Naive thymus-derived CD4-positive, alpha-beta T cell (primary cell): Measurements from ENCODE around the gene ANKRD27. TPM values are rescaled to one million over a fixed set of nuclear protein-coding genes. Genes with fewer than 3 reads are reported as not detected.

Experiments
- ATAC-seq: fragments of 150-1000 bp; cut with Tn5 transposase; 2 replicates; pipeline ENCODE4 v1.10.0; 2021; ENCODE audit warnings: mild to moderate bottlenecking, moderate library complexity
- CTCF ChIA-PET: fragments of 350-600 bp; sonication (Branson Sonifier 250); formaldehyde crosslinking; loops from one replicate; lab custom pipeline; 2021; ENCODE audit warnings: antibody characterized with exemption; lab: Charles Lee
- POLR2A ChIA-PET: fragments of 350-600 bp; sonication (Branson Sonifier 250); formaldehyde crosslinking; loops from one replicate; lab custom pipeline; 2021; ENCODE audit warnings: antibody characterized with exemption, inconsistent platforms; lab: Charles Lee
- DNase-seq, 9 donors: peaks; one replicate each; pipeline versions ENCODE4 v3.0.0 to v3.0.0-alpha.2; 2020 to 2022; ENCODE audit warnings: mixed read lengths in 1 of 9
- H3K27ac ChIP-seq: one replicate; pipeline ENCODE4 v1.7.0; 2013; ENCODE audit warnings: mild to moderate bottlenecking, low read depth, low read length, moderate library complexity
- H3K27me3 ChIP-seq, 2 donors: one replicate each; pipeline ENCODE4 v1.7.0; 2013; ENCODE audit warnings: low read length in 2 of 2, mild to moderate bottlenecking in 2 of 2, moderate library complexity in 2 of 2; ENCODE audit not compliant: control insufficient read depth in 2 of 2, insufficient read depth in 2 of 2
- H3K36me3 ChIP-seq, 3 experiments: 1 replicate in 2 of 3; 2 replicates in 1 of 3; pipeline ENCODE4 v1.7.0; 2013; ENCODE audit warnings: low read length in 3 of 3, mild to moderate bottlenecking in 3 of 3, moderate library complexity in 1 of 3; ENCODE audit not compliant: insufficient read depth in 3 of 3, control insufficient read depth in 2 of 3
- H3K4me1 ChIP-seq, 2 donors: one replicate each; pipeline ENCODE4 v1.7.0; 2013; ENCODE audit warnings: low read length in 2 of 2, mild to moderate bottlenecking in 2 of 2, moderate library complexity in 1 of 2; ENCODE audit not compliant: control insufficient read depth in 2 of 2, insufficient read depth in 2 of 2
- H3K4me3 ChIP-seq: 2 replicates; pipeline ENCODE4 v1.7.0; 2013; ENCODE audit warnings: mild to moderate bottlenecking, low read length
- H3K9me3 ChIP-seq, 3 experiments: 1 replicate in 2 of 3; 2 replicates in 1 of 3; pipeline ENCODE4 v1.7.0; 2013; ENCODE audit warnings: low read length in 3 of 3; ENCODE audit not compliant: control insufficient read depth in 2 of 3
- H3K27ac Mint-ChIP-seq, 9 donors: one replicate each; pipeline ENCODE4 v1.8.0; 2020 to 2022; ENCODE audit warnings: mixed read lengths in 9 of 9, mild to moderate bottlenecking in 8 of 9, moderate library complexity in 5 of 9, inconsistent platforms in 2 of 9
- H3K27me3 Mint-ChIP-seq, 5 donors: one replicate each; pipeline ENCODE4 v1.8.0; 2021 to 2022; ENCODE audit warnings: mixed read lengths in 5 of 5, mild to moderate bottlenecking in 1 of 5
- H3K36me3 Mint-ChIP-seq, 5 donors: one replicate each; pipeline ENCODE4 v1.8.0; 2020 to 2022; ENCODE audit warnings: mixed read lengths in 5 of 5, mild to moderate bottlenecking in 3 of 5, inconsistent platforms in 1 of 5
- H3K4me1 Mint-ChIP-seq, 7 donors: one replicate each; pipeline ENCODE4 v1.8.0; 2020 to 2022; ENCODE audit warnings: mixed read lengths in 7 of 7, mild to moderate bottlenecking in 3 of 7, inconsistent platforms in 1 of 7
- H3K4me3 Mint-ChIP-seq, 10 donors: one replicate each; pipeline ENCODE4 v1.8.0; 2020 to 2022; ENCODE audit warnings: mild to moderate bottlenecking in 10 of 10, mixed read lengths in 10 of 10, moderate library complexity in 6 of 10, inconsistent platforms in 2 of 10
- H3K9me3 Mint-ChIP-seq, 11 donors: one replicate each; pipeline ENCODE4 v1.8.0; 2020 to 2022; ENCODE audit warnings: mixed read lengths in 11 of 11, mild to moderate bottlenecking in 4 of 11, inconsistent platforms in 1 of 11, moderate library complexity in 1 of 11
- intact Hi-C, 2 donors: fragments of 100-400 bp; cut with micrococcal nuclease; formaldehyde crosslinking; loops; one replicate each; pipeline ENCODE4 v1.15.1; 2023
- polyA plus RNA-seq, 2 donors: library from polyadenylated mRNA; unstranded; fragments of 300-500 nt; fragmentation: Illumina TruSeq; gene quantifications; one replicate each; pipeline ENCODE4 v1.2.3, GENCODE V29; 2021
- total RNA-seq, 6 experiments: library from RNA in 5 of 6; stranded (reverse) in 5 of 6; gene quantifications; 1 replicate in 5 of 6; 2 replicates in 1 of 6; pipeline ENCODE4 v1.2.3 and lab custom pipeline; 2021 to 2026

Gene ANKRD27
- total and polyA plus RNA-seq, 7 experiments from 2014 or later: 12.3 to 44.9 (median 31.9) TPM

DNA sequence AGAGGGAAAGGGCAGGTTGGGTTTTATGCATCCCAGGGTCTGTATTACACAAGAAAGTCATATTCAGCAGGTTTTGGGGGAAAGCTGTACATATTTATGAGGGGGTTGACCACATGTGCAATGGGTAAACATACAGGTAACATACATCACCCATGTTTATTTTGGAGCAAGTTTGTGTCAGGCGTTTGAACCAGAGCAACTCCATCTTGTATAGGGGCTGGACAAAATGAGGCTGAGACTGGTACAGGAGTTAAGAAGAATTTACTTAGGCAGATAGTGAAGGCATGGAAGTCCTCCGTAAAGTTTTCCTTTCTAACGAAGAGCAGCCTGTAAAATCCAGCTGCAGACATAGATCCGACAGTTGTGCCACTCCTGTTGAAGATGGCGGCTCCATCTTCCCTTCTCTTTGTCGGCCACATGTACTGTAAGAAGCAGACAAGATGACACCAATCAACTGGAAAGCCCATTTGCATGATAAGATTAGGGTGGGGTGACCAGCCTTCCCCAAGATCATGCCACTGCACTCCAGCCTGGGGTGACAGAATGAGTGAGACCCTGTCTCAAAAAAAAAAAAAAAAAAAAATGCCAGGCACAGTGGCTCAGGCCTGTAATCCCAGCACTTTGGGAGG, 12.0 kb upstream of the ANKRD27 start:
- ATAC-seq (no peak), DNase-seq (no peak)
- Mint-ChIP-seq H3K4me1 (peaks cover 8 to 18% (median 10%) of the 10 kb centered on the region in 7 donors), H3K27me3 (peaks cover 0 to 8% (median 0%) of the 10 kb centered on the region in 5 donors), H3K4me3 (no peak overlapping the region), H3K36me3 (peaks cover 0 to 5% (median 0%) of the 10 kb centered on the region in 5 donors), H3K27ac (no peak overlapping the region), H3K9me3 (no peaks in the 10 kb centered on the region)
- intact Hi-C loops: no loop called here
- Histone ChIP-seq H3K9me3 (no peaks in the 10 kb centered on the region), H3K4me3 (no peak overlapping the region), H3K27me3 (no peaks in the 10 kb centered on the region), H3K4me1 (peaks cover 8 to 10% of the 10 kb centered on the region in 2 donors), H3K36me3 (no peaks in the 10 kb centered on the region), H3K27ac (no peak overlapping the region)
- ChIA-PET POLR2A (no interaction called here), CTCF (no interaction called here)

DNA sequence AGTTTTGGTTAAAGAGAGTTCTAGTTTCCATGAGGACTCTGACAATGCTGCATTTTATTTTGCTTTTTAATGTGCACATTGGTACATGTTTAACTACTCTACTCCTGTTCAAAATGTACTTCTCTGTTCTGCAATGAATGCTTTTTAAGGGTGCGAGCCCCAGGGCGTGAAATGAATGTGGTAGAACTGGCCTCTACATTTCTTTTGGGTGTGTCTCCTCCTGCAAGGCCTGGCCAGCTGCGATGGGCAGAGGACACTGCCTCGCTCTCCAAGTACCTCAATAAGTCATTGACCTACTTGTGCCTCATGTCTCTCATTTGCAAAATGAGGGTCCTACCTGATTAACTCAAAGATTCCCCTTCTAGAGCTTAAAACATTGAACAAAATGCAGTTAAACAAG, 7.3 kb upstream of the ANKRD27 start:
- no peaks in the 10 kb centered on the region for H3K9me3 Mint-ChIP-seq

DNA sequence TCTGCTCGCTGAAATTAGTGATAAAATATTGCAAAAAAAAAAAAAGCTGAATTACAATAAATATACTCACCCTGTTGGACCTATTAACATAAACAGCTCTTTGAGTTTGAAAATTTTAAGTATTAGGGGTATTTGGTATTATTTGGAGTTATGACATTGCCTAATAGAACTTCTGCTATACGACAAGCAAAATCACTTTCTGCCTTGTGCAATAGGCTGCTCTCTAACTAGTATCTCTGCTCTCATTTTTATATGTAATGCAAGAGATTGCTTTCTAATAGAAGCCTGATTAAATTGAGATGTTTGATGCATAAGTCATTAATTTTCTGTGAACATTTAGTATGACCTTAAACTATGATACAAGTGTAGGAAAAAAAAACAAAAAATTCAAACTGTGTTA, 6.0 kb upstream of the ANKRD27 start:
- Histone ChIP-seq H3K27ac (no peak overlapping the region), H3K4me1 (peaks cover 0 to 5% of the 10 kb centered on the region in 2 donors), H3K9me3 (no peaks in the 10 kb centered on the region), H3K4me3 (no peak overlapping the region), H3K27me3 (no peaks in the 10 kb centered on the region), H3K36me3 (no peaks in the 10 kb centered on the region)
- intact Hi-C loops: no loop called here
- no peaks in the 10 kb centered on the region for H3K9me3 Mint-ChIP-seq
- ATAC-seq (no peak), DNase-seq (no peak)
- H3K27me3 Mint-ChIP-seq: peaks cover 6 to 47% (median 8%) of the 10 kb centered on the region in 5 donors
- POLR2A ChIA-PET: interaction anchor here (0.6 to 1.1 kb wide), 2 partner anchors 10 to 1492 kb away, joined by 3 to 6 read pairs; partner anchors contain the start of gene NUDT19
- no peak overlapping the region for H3K4me3 Mint-ChIP-seq
- no peak overlapping the region for H3K27ac Mint-ChIP-seq
- H3K36me3 Mint-ChIP-seq: no peaks in the 10 kb centered on the region
- H3K4me1 Mint-ChIP-seq: peaks cover 0 to 7% (median 6%) of the 10 kb centered on the region in 7 donors
- CTCF ChIA-PET: no interaction called here

More for the DNA sequence above, 7.3 kb upstream of the ANKRD27 start:
- Histone ChIP-seq H3K36me3 (no peaks in the 10 kb centered on the region), H3K27me3 (no peaks in the 10 kb centered on the region), H3K4me3 (no peak overlapping the region), H3K4me1 (no peaks in the 10 kb centered on the region), H3K9me3 (no peaks in the 10 kb centered on the region), H3K27ac (no peak overlapping the region)
- intact Hi-C loops: no loop called here
- no peak for DNase-seq
- Mint-ChIP-seq H3K27me3 (peaks cover 4 to 41% (median 5%) of the 10 kb centered on the region in 5 donors), H3K27ac (no peak overlapping the region), H3K4me1 (peaks cover 0 to 4% (median 3%) of the 10 kb centered on the region in 7 donors), H3K36me3 (peaks cover 0 to 5% (median 0%) of the 10 kb centered on the region in 5 donors), H3K4me3 (no peak overlapping the region)
- POLR2A ChIA-PET: interaction anchor here (0.5 kb wide), 1 partner anchor 80 kb away, joined by 3 read pairs; no protein-coding TSS in a partner anchor
- CTCF ChIA-PET: no interaction called here
- no peak for ATAC-seq

DNA sequence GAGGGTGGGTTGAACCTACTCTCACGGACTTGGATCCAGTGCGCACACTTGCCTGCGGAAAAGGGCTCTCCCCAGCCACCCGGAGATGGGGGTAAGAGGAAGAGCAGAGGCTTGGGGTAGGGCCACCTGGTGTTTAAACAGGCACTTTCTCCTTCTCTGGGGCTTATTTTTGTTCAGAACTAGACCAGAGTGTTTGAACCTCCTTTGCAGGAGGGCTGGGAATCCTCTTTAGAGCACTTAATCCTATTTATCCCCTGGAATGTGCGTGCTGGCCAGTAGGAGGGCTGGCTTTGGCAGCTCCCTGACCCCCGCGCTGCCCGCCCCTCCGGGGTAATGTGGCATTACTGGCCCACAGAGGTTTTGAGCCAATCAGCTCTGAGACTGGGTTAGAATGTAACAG, 2.7 kb upstream of the ANKRD27 start:
- H3K36me3 Mint-ChIP-seq: peaks cover 0 to 2% (median 0%) of the 10 kb centered on the region in 5 donors
- no peak overlapping the region for H3K27ac ChIP-seq
- intact Hi-C loops: loop anchor here in 1 of 2 donors (5.0 to 10.0 kb wide), 3 partner anchors 330 to 697 kb away; partner anchors contain the start of genes CEBPG and ZNF507
- H3K4me1 Mint-ChIP-seq: peaks cover 18 to 27% (median 23%) of the 10 kb centered on the region in 7 donors
- H3K27me3 Mint-ChIP-seq: peaks cover 6 to 51% (median 8%) of the 10 kb centered on the region in 5 donors
- H3K4me3 Mint-ChIP-seq: peak overlapping the region in 9 of 10 donors; percentile 23 to 96 (median 69)
- ChIA-PET CTCF (interaction anchor here (0.7 to 0.8 kb wide), 2 partner anchors 80 to 510 kb away, joined by 3 to 4 read pairs; no protein-coding TSS in a partner anchor), POLR2A (interaction anchor here (2.7 kb wide), 1 partner anchor 14 kb away, joined by 5 read pairs; the partner anchor contains the start of gene NUDT19)
- H3K9me3 ChIP-seq: no peaks in the 10 kb centered on the region
- no peak overlapping the region for H3K4me3 ChIP-seq
- no peaks in the 10 kb centered on the region for H3K27me3 ChIP-seq
- H3K9me3 Mint-ChIP-seq: no peaks in the 10 kb centered on the region
- ATAC-seq (no peak), DNase-seq (no peak)
- peaks cover 10 to 14% of the 10 kb centered on the region in 2 donors for H3K4me1 ChIP-seq
- no peaks in the 10 kb centered on the region for H3K36me3 ChIP-seq
- H3K27ac Mint-ChIP-seq: peak overlapping the region in 1 of 9 donors; percentile 52

DNA sequence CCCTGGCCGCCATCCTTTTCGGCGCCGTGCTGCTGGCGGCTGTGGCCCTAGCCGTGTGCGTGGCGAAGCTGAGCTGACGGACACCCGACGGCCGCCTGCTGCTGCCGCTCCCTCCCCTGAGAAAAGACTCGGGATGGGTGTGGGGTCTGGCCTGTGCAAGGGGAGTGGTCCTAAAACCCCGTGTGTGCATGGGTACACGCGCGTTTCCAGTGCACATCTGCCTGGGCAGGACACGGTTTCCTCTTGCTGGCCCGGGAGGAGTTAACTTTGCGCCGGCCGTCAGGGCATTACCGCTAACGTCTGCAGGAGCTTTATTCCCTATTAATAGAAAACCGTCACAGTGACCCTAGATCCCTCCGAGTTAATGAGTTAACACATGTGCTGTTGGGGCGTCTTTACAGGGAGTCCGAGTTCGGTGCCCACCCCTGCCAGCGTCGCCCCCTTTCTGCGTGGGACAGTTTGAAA, 1.9 kb upstream of the ANKRD27 start:
- Mint-ChIP-seq H3K27ac (peak overlapping the region in 2 of 9 donors; percentile 27 to 52), H3K4me3 (peak overlapping the region; percentile 40 to 96 (median 72)), H3K27me3 (peaks cover 6 to 46% (median 8%) of the 10 kb centered on the region in 5 donors), H3K36me3 (peaks cover 0 to 2% (median 0%) of the 10 kb centered on the region in 5 donors), H3K9me3 (no peaks in the 10 kb centered on the region), H3K4me1 (peaks cover 19 to 34% (median 30%) of the 10 kb centered on the region in 7 donors)
- ATAC-seq (no peak), DNase-seq (no peak)
- Histone ChIP-seq H3K9me3 (no peaks in the 10 kb centered on the region), H3K4me1 (peaks cover 10 to 14% of the 10 kb centered on the region in 2 donors), H3K27ac (no peak overlapping the region), H3K4me3 (no peak overlapping the region), H3K27me3 (no peaks in the 10 kb centered on the region), H3K36me3 (no peaks in the 10 kb centered on the region)
- intact Hi-C loops: loop anchor here in 1 of 2 donors (5.0 to 10.0 kb wide), 3 partner anchors 330 to 698 kb away; partner anchors contain the start of genes CEBPG and ZNF507
- ChIA-PET CTCF (no interaction called here), POLR2A (interaction anchor here (2.2 to 2.7 kb wide), 2 partner anchors 14 to 15 kb away, joined by 5 to 15 read pairs; partner anchors contain the start of gene NUDT19)

DNA sequence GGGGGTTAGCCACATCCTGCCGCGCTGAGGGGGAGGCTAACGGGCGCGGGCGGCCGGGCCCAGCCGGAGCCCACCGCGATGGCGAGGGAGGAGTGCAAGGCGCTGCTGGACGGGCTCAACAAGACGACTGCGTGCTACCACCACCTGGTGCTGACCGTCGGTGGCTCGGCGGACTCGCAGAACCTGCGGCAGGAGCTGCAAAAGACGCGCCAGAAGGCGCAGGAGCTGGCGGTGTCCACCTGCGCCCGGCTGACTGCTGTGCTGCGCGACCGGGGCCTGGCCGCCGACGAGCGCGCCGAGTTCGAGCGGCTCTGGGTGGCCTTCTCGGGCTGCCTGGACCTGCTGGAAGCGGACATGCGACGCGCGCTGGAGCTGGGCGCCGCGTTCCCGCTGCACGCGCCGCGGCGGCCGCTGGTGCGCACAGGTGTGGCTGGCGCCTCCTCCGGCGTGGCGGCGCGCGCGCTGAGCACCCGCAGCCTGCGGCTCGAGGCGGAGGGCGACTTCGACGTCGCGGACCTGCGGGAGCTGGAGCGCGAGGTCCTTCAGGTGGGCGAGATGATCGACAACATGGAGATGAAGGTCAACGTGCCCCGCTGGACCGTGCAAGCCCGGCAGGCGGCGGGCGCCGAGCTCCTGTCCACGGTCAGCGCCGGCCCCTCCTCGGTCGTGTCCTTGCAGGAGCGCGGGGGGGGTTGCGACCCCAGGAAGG, 1.4 kb upstream of the ANKRD27 start:
- intact Hi-C loops: loop anchor here in 1 of 2 donors (5.0 to 10.0 kb wide), 3 partner anchors 329 to 698 kb away; partner anchors contain the start of genes CEBPG and ZNF507
- Mint-ChIP-seq H3K36me3 (peaks cover 0 to 2% (median 0%) of the 10 kb centered on the region in 5 donors), H3K4me3 (peak overlapping the region in 9 of 10 donors; percentile 87 to 96 (median 92)), H3K27ac (no peak overlapping the region), H3K4me1 (peaks cover 22 to 40% (median 33%) of the 10 kb centered on the region in 7 donors), H3K27me3 (peaks cover 6 to 46% (median 8%) of the 10 kb centered on the region in 5 donors), H3K9me3 (no peaks in the 10 kb centered on the region)
- ChIA-PET POLR2A (interaction anchor here (0.6 to 2.2 kb wide), 6 partner anchors 9 to 501 kb away, joined by 3 to 15 read pairs (median 4); partner anchors contain the start of gene NUDT19), CTCF (no interaction called here)
- Histone ChIP-seq H3K9me3 (no peaks in the 10 kb centered on the region), H3K27ac (no peak overlapping the region), H3K4me1 (peaks cover 10 to 14% of the 10 kb centered on the region in 2 donors), H3K4me3 (peak overlapping the region; percentile 97), H3K27me3 (no peaks in the 10 kb centered on the region), H3K36me3 (no peaks in the 10 kb centered on the region)
- DNase-seq (peak; percentile 11 to 38 (median 31)), ATAC-seq (no peak)
